Peyer's patch (tissue), 4 donors: ENCODE data around the gene NDUFAB1.

ENCODE experiments used
- POLR2A ChIP-seq, 2 donors: fragments of 450-650 bp; IDR thresholded peaks; one replicate each; pipeline ENCODE4 v1.5.1; 2017; ENCODE audit warnings: antibody characterized with exemption in 2 of 2, mild to moderate bottlenecking in 2 of 2, moderate library complexity in 2 of 2
- TF ChIP-seq, protein P1 (sequence below), 6 experiments: fragments of 450-650 bp in 4 of 6; fragments of 200-600 bp in 2 of 6; sonication (generic) in 1 of 6; IDR thresholded peaks; one replicate each; pipeline ENCODE4 v1.5.1; 2017 to 2019; ENCODE audit warnings: antibody characterized with exemption in 6 of 6, mild to moderate bottlenecking in 3 of 6, moderate library complexity in 1 of 6

DNA sequence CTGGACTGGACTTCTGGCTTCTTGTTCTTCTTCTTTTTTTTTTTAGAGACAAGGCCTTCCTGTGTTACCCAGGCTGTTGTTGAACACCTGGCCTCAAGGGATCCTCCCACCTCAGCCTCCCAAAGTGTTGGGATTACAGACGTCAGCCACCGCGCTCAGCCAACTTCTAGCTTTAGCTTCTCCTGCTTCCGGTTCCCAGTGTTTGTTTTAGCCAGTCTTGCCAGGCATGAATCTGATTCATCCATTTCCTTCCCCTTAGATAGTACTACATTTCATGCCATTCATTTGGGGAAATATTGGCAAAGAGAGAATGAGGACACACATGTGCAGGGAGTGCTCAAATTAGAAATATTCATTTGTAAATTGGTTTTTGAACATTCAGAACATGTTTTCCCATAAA is 12.1 kb upstream of the NDUFAB1 start:
- TF ChIP-seq, protein P1, sequence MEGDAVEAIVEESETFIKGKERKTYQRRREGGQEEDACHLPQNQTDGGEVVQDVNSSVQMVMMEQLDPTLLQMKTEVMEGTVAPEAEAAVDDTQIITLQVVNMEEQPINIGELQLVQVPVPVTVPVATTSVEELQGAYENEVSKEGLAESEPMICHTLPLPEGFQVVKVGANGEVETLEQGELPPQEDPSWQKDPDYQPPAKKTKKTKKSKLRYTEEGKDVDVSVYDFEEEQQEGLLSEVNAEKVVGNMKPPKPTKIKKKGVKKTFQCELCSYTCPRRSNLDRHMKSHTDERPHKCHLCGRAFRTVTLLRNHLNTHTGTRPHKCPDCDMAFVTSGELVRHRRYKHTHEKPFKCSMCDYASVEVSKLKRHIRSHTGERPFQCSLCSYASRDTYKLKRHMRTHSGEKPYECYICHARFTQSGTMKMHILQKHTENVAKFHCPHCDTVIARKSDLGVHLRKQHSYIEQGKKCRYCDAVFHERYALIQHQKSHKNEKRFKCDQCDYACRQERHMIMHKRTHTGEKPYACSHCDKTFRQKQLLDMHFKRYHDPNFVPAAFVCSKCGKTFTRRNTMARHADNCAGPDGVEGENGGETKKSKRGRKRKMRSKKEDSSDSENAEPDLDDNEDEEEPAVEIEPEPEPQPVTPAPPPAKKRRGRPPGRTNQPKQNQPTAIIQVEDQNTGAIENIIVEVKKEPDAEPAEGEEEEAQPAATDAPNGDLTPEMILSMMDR (IDR thresholded peaks at IDR 0.05) = no peak
- no peak for TF ChIP-seq POLR2A (IDR thresholded peaks at IDR 0.05)
